Neural cell (in vitro differentiated cells): ENCODE measurements around the gene AKR1B1. TPM values are rescaled to one million over a fixed set of nuclear protein-coding genes. Genes with fewer than 3 reads are reported as not detected.

Experiments used
- H2AFZ ChIP-seq: fragments of 200-600, 300-800 bp; sonication (generic), shearing (Covaris generic); 2 replicates; pipeline ENCODE4 v1.6.0; 2014; ENCODE audit warnings: low read depth, mild to moderate bottlenecking, antibody characterized with exemption, low read length, moderate library complexity
- H3F3A ChIP-seq: fragments of 200-600 bp; shearing (Covaris generic); 2 replicates; pipeline ENCODE4 v1.6.1; 2016; ENCODE audit warnings: mild to moderate bottlenecking, moderate library complexity, mixed read lengths, antibody characterized with exemption, low read length; ENCODE audit not compliant: insufficient read depth, poor library complexity, severe bottlenecking
- H3K27ac ChIP-seq: fragments of 200-600, 300-800 bp; sonication (generic), shearing (Covaris generic); 2 replicates; pipeline ENCODE4 v1.5.1; 2014; ENCODE audit warnings: mild to moderate bottlenecking, low read length, moderate library complexity
- H3K27me3 ChIP-seq: fragments of 300-800, 200-600 bp; sonication (generic), shearing (Covaris generic); 2 replicates; pipeline ENCODE4 v1.6.0; 2014; ENCODE audit warnings: mild to moderate bottlenecking, low read depth, low read length, moderate library complexity; ENCODE audit not compliant: insufficient read depth
- H3K36me3 ChIP-seq: fragments of 300-800, 200-600 bp; sonication (generic), shearing (Covaris generic); 2 replicates; pipeline ENCODE4 v1.5.1; 2014; ENCODE audit warnings: mild to moderate bottlenecking, antibody characterized with exemption, low read length, moderate library complexity; ENCODE audit not compliant: insufficient read depth
- H3K4me2 ChIP-seq: fragments of 300-800, 200-600 bp; sonication (generic), shearing (Covaris generic); 2 replicates; pipeline ENCODE4 v1.6.0; 2014; ENCODE audit warnings: mild to moderate bottlenecking, low read length
- H3K4me3 ChIP-seq: fragments of 300-800, 200-600 bp; sonication (generic), shearing (Covaris generic); 2 replicates; pipeline ENCODE4 v1.5.1; 2014; ENCODE audit warnings: mild to moderate bottlenecking, low read length, moderate library complexity
- H3K79me2 ChIP-seq: fragments of 200-600 bp; shearing (Covaris generic); replicated peaks from 2 replicates; pipeline ENCODE4 v1.6.0; 2014; ENCODE audit warnings: mild to moderate bottlenecking, low read length, moderate library complexity; ENCODE audit not compliant: insufficient read depth
- H3K9ac ChIP-seq: fragments of 300-800, 200-600 bp; sonication (generic), shearing (Covaris generic); 2 replicates; pipeline ENCODE4 v1.6.1; 2016; ENCODE audit warnings: mild to moderate bottlenecking, low read length, mixed read lengths
- H3K9me2 ChIP-seq: fragments of 200-600 bp; shearing (Covaris generic); 2 replicates; pipeline ENCODE4 v1.6.1; 2016; ENCODE audit warnings: mild to moderate bottlenecking, low read length, mixed read lengths; ENCODE audit not compliant: insufficient read depth
- H3K9me3 ChIP-seq: fragments of 200-600, 300-800 bp; sonication (generic), shearing (Covaris generic); 2 replicates; pipeline ENCODE4 v1.6.1; 2016; ENCODE audit warnings: mild to moderate bottlenecking, mixed run types, low read length, moderate library complexity, mixed read lengths
- H4K20me1 ChIP-seq: fragments of 200-600 bp; shearing (Covaris generic); 2 replicates; pipeline ENCODE4 v1.6.1; 2016; ENCODE audit warnings: mild to moderate bottlenecking, mixed run types; ENCODE audit not compliant: insufficient read depth
- CTCF ChIP-seq: fragments of 450-650 bp; IDR thresholded peaks from 2 replicates; pipeline ENCODE4 v1.5.1; 2014; ENCODE audit warnings: antibody characterized with exemption, mild to moderate bottlenecking, moderate library complexity; ENCODE audit not compliant: poor library complexity, severe bottlenecking
- EP300 ChIP-seq: fragments of 450-650 bp; conservative IDR thresholded peaks from 2 replicates; pipeline ENCODE4 v1.6.1; 2014; ENCODE audit warnings: antibody characterized with exemption, mild to moderate bottlenecking, moderate library complexity; ENCODE audit not compliant: poor library complexity, severe bottlenecking
- EZH2 ChIP-seq: fragments of 200-600, 300-800 bp; shearing (Covaris generic), sonication (generic); IDR thresholded peaks from 2 replicates; pipeline ENCODE4 v1.6.1; 2014; ENCODE audit warnings: antibody characterized with exemption, low read length, borderline replicate concordance, mild to moderate bottlenecking; ENCODE audit not compliant: insufficient read depth, poor library complexity, severe bottlenecking
- MXI1 ChIP-seq: fragments of 450-650 bp; conservative IDR thresholded peaks from 2 replicates; pipeline ENCODE4 v1.6.1; 2014; ENCODE audit warnings: antibody characterized with exemption, mild to moderate bottlenecking; ENCODE audit not compliant: poor library complexity, severe bottlenecking
- POLR2AphosphoS5 ChIP-seq: IDR thresholded peaks from 2 replicates; pipeline ENCODE4 v1.6.1; 2012
- RAD21 ChIP-seq: fragments of 450-650 bp; conservative IDR thresholded peaks from 2 replicates; pipeline ENCODE4 v1.6.1; 2014; ENCODE audit warnings: antibody characterized with exemption, mild to moderate bottlenecking, moderate library complexity
- REST ChIP-seq: IDR thresholded peaks from 2 replicates; pipeline ENCODE4 v1.6.1; 2012; ENCODE audit warnings: borderline replicate concordance
- SMC3 ChIP-seq: fragments of 450-650 bp; conservative IDR thresholded peaks from 2 replicates; pipeline ENCODE4 v1.6.1; 2014; ENCODE audit warnings: antibody characterized with exemption, mild to moderate bottlenecking, moderate library complexity; ENCODE audit not compliant: poor library complexity
- TAF1 ChIP-seq: IDR thresholded peaks from 2 replicates; pipeline ENCODE4 v1.6.1; 2012; ENCODE audit warnings: low read depth
- polyA plus RNA-seq: library from polyadenylated mRNA; depleted of rRNA; stranded (reverse); fragments of >200 nt; gene quantifications from 2 replicates; pipeline ENCODE4 v1.2.3, GENCODE V29; 2014

The AKR1B1 gene
- polyA plus RNA-seq, 1 donor from 2014 or later, result 202 TPM

GRCh38 chr7:134415700-134416099 is 43.2 kb downstream of the AKR1B1 start:
- no peaks in the 10 kb centered on the region for H4K20me1 ChIP-seq
- H3K36me3 ChIP-seq, result no peaks in the 10 kb centered on the region
- no peaks in the 10 kb centered on the region for H3K9me3 ChIP-seq

DNA sequence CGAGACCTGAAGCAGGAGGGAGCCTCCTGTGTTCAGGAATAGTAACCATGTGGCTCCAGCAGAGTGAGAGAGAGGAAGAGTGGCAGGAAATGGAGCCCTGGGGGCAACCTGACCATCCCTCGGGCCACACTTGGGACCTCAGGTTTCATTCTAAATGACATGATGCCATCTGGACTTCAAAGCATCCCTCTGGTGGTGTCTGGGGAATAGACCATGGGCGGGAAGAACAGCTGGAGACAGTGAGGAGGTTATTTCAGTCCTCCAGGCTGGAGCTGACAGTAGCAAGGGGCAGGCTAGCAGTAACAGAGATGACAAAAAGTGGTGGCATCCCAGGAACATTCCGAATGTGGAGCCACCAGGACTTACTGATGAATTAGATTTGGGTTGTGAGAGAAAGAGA is 44.8 kb downstream of the AKR1B1 start:
- no peak overlapping the region for H3K4me2 ChIP-seq
- no peaks in the 10 kb centered on the region for H3K9me3 ChIP-seq
- no peaks in the 10 kb centered on the region for H3F3A ChIP-seq
- H3K4me3 ChIP-seq, result no peak overlapping the region
- H4K20me1 ChIP-seq, result no peaks in the 10 kb centered on the region
- H3K79me2 ChIP-seq, result no peaks in the 10 kb centered on the region
- no peak overlapping the region for H3K27ac ChIP-seq
- H2AFZ ChIP-seq, result no peak overlapping the region
- no peaks in the 10 kb centered on the region for H3K9me2 ChIP-seq
- no peak overlapping the region for H3K9ac ChIP-seq
- no peaks in the 10 kb centered on the region for H3K36me3 ChIP-seq
- no peaks in the 10 kb centered on the region for H3K27me3 ChIP-seq
- TF ChIP-seq EP300, result no peak
- no peak for TF ChIP-seq MXI1
- no peak for TF ChIP-seq REST
- TF ChIP-seq RAD21, result no peak
- no peak for TF ChIP-seq CTCF
- TF ChIP-seq POLR2AphosphoS5, result no peak
- no peak for TF ChIP-seq SMC3

More at GRCh38 chr7:134415700-134416099, 43.2 kb downstream of the AKR1B1 start:
- H2AFZ ChIP-seq, result no peak overlapping the region
- H3K27me3 ChIP-seq, result no peaks in the 10 kb centered on the region
- no peaks in the 10 kb centered on the region for H3F3A ChIP-seq
- no peaks in the 10 kb centered on the region for H3K79me2 ChIP-seq
- H3K27ac ChIP-seq, result no peak overlapping the region
- TF ChIP-seq CTCF (no peak), EZH2 (no peak), POLR2AphosphoS5 (no peak), EP300 (no peak), RAD21 (no peak), TAF1 (no peak), REST (no peak), MXI1 (no peak), SMC3 (no peak)
- no peak overlapping the region for H3K4me3 ChIP-seq
- no peaks in the 10 kb centered on the region for H3K9me2 ChIP-seq
- H3K9ac ChIP-seq, result no peak overlapping the region
- no peak overlapping the region for H3K4me2 ChIP-seq
